ENCODE data around the gene SNTA1. TPM values are rescaled to one million over a fixed set of nuclear protein-coding genes. Genes with fewer than 3 reads are reported as not detected.

The SNTA1 gene
- total and polyA plus RNA-seq, 2 of the 13 experiments (the other 11 are each of a cell fraction or from before 2014, with no cell fraction given), result 16.4 to 18.3 TPM

DNA sequence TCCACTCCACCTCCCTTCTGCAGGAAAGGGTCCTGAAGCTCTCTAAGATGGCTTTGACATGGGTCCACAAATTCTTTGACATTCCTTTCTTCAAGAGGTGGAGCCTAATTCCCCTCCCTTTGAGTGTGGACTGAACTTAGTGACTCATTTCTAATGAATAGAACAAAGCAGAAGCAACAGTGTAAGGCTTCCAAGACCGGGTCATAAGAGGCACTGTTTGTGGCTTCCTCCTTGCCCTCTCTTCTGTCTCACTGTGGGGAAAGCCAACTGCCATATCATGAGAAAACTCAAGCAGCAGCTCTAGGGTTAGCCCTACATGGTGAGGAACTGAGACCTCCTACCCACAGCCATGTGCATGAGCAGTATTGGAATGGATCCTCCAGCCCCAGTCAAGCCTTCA, 36.3 kb downstream of the SNTA1 start (continued):
- TF ChIP-seq, protein P1, sequence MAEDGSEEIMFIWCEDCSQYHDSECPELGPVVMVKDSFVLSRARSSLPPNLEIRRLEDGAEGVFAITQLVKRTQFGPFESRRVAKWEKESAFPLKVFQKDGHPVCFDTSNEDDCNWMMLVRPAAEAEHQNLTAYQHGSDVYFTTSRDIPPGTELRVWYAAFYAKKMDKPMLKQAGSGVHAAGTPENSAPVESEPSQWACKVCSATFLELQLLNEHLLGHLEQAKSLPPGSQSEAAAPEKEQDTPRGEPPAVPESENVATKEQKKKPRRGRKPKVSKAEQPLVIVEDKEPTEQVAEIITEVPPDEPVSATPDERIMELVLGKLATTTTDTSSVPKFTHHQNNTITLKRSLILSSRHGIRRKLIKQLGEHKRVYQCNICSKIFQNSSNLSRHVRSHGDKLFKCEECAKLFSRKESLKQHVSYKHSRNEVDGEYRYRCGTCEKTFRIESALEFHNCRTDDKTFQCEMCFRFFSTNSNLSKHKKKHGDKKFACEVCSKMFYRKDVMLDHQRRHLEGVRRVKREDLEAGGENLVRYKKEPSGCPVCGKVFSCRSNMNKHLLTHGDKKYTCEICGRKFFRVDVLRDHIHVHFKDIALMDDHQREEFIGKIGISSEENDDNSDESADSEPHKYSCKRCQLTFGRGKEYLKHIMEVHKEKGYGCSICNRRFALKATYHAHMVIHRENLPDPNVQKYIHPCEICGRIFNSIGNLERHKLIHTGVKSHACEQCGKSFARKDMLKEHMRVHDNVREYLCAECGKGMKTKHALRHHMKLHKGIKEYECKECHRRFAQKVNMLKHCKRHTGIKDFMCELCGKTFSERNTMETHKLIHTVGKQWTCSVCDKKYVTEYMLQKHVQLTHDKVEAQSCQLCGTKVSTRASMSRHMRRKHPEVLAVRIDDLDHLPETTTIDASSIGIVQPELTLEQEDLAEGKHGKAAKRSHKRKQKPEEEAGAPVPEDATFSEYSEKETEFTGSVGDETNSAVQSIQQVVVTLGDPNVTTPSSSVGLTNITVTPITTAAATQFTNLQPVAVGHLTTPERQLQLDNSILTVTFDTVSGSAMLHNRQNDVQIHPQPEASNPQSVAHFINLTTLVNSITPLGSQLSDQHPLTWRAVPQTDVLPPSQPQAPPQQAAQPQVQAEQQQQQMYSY (CRISPR knock-in tag; IDR thresholded peaks at IDR 0.05), result no peak
- no peak for TF ChIP-seq RFX1 (IDR thresholded peaks at IDR 0.05)

DNA sequence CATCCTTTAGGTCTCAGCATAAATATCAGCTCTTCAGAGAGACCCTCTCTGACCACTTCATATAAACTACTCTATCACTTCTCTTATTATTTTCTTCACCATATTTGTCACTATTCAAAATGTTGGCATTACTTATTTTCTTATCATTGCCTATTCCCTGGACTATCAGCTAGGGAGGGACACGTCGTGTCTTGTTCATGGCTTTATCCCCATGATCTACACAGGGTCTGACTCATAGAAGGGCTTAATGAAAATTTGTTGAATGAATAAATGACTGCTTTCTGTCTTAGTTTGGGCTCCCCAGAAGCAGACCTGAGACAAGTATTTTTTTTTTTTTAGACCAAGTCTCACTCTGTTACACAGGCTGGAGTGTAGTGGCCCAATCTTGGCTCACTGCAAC, 39.3 kb downstream of the SNTA1 start:
- H3K4me2 ChIP-seq (ENCODE audit: low read depth, low read length), result no peak overlapping the region
- peaks cover 0 to 3% of the 10 kb centered on the region in 2 experiments; a peak in 1 of 5 replicates for H3K27me3 ChIP-seq (ENCODE audit: control insufficient read depth in 1 of 2, insufficient read depth in 2 of 2, low read length in 2 of 2)
- H3K9ac ChIP-seq (ENCODE audit: insufficient read depth, low read depth, low read length), result no peak overlapping the region
- BruUV-seq (replicated peaks), result no TSS peak
- POLR2A ChIA-PET, result interaction anchor here (1.6 kb wide), 1 partner anchor 40 kb away, joined by 3 read pairs; the partner anchor contains the start of gene SNTA1
- no peak for FAIRE-seq
- peaks cover 23% of the 10 kb centered on the region for H3K4me1 ChIP-seq (ENCODE audit: insufficient read depth, low read length)
- H3K4me3 ChIP-seq (replicated peaks in 1 of 3; ENCODE audit: insufficient read depth in 1 of 3, low read depth in 2 of 3, low read length in 3 of 3), result no peak overlapping the region
- 98% methylated on average over 2 of the region's 2 CpGs for WGBS (ENCODE audit: low lambda C conversion rate)
- intact Hi-C loops (cut with micrococcal nuclease; ENCODE audit: unreplicated experiment), result loop anchor here (5.0 kb wide), 1 partner anchor 258 kb away; the partner anchor contains the start of gene C20orf144
- H2AFZ ChIP-seq (ENCODE audit: low read length), result no peak overlapping the region
- H3K79me2 ChIP-seq (ENCODE audit: insufficient read depth, low read length), result peaks cover 25% of the 10 kb centered on the region
- no peaks in the 10 kb centered on the region for H3K9me3 ChIP-seq (ENCODE audit: low read length)
- no peak for ATAC-seq
- H4K20me1 ChIP-seq (ENCODE audit: insufficient read depth, low read length), result no peaks in the 10 kb centered on the region
- CTCF ChIA-PET (ENCODE audit: low intra/inter-chr PET ratio, low total read pairs), result no interaction called here
- no peak for DNase-seq (ENCODE audit: low spot score)
- in situ Hi-C loops (cut with HindIII; ENCODE audit: extremely low pct_ligation_motif_present, low pct_unique_long_range_greater_than_20kb), result no loop called here
- no peak overlapping the region for H3K27ac ChIP-seq (ENCODE audit: extremely low read length, insufficient read depth, low read length)
- peaks cover 9 to 12% of the 10 kb centered on the region in 2 experiments; a peak in 4 of 5 replicates for H3K36me3 ChIP-seq (replicated peaks in 1 of 2; ENCODE audit: control insufficient read depth in 1 of 2, insufficient read depth in 2 of 2, low read length in 2 of 2)
- TF ChIP-seq DMTF1 (CRISPR knock-in tag; IDR thresholded peaks at IDR 0.05) (no peak), MIER2 (CRISPR knock-in tag; IDR thresholded peaks at IDR 0.05) (no peak), ZNF597 (CRISPR knock-in tag; IDR thresholded peaks at IDR 0.05) (no peak), ZFP82 (CRISPR knock-in tag; IDR thresholded peaks at IDR 0.05; ENCODE audit: borderline replicate concordance) (no peak), HMG20B (CRISPR knock-in tag; conservative IDR thresholded peaks at IDR 0.05) (no peak), TFDP1 (CRISPR knock-in tag; IDR thresholded peaks at IDR 0.05; ENCODE audit: borderline replicate concordance) (no peak), DRAP1 (CRISPR knock-in tag; IDR thresholded peaks at IDR 0.05) (no peak), ZXDC (CRISPR knock-in tag; IDR thresholded peaks at IDR 0.05) (no peak), ZNF570 (CRISPR knock-in tag; IDR thresholded peaks at IDR 0.05; ENCODE audit: borderline replicate concordance) (no peak)
